Measurements from ENCODE around the gene LTBP4. TPM values are rescaled to one million over a fixed set of nuclear protein-coding genes. Genes with fewer than 3 reads are reported as not detected.

LTBP4 gene
- total and polyA plus RNA-seq, 2 donors (not counting 3 experiments of a cell fraction or from before 2014, with no cell fraction given) = 25.9 to 38.0 TPM

DNA sequence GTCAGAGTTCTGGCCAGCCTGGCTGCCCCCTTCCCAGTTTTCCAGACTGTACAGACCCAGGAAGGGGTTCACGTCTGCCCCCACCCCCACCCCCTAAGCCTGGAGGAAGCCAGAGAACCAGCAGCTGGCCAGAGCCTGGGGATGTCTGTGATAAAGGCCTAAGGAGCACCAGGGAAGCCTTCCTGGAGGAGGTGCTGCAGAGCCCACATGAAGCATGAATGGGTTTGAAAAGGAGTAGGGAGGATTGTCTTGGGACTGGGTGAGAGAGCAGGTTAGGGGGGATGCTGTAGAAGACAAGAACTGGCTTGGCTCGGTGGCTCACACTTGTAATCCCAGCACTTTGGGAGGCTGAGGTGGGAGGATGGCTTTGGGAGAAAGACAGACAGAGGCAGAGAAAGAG, 18.7 kb upstream of the LTBP4 start:
- ChIA-PET CTCF (no interaction called here), POLR2A (no interaction called here)
- H3K4me2 ChIP-seq (ENCODE audit: insufficient read depth, low read length) = no peak overlapping the region
- TF ChIP-seq JUN (IDR thresholded peaks at IDR 0.05; ENCODE audit: borderline replicate concordance, insufficient read depth, insufficient read length, low read depth) = no peak
- TF ChIP-seq, protein P1, sequence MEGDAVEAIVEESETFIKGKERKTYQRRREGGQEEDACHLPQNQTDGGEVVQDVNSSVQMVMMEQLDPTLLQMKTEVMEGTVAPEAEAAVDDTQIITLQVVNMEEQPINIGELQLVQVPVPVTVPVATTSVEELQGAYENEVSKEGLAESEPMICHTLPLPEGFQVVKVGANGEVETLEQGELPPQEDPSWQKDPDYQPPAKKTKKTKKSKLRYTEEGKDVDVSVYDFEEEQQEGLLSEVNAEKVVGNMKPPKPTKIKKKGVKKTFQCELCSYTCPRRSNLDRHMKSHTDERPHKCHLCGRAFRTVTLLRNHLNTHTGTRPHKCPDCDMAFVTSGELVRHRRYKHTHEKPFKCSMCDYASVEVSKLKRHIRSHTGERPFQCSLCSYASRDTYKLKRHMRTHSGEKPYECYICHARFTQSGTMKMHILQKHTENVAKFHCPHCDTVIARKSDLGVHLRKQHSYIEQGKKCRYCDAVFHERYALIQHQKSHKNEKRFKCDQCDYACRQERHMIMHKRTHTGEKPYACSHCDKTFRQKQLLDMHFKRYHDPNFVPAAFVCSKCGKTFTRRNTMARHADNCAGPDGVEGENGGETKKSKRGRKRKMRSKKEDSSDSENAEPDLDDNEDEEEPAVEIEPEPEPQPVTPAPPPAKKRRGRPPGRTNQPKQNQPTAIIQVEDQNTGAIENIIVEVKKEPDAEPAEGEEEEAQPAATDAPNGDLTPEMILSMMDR (IDR thresholded peaks at IDR 0.05; ENCODE audit: extremely low read depth in 1 of 2, insufficient read depth in 1 of 2, low read depth in 1 of 2, low read length in 2 of 2) = no peak
- TF ChIP-seq EZH2 (IDR thresholded peaks at IDR 0.05; ENCODE audit: borderline replicate concordance, low read depth, low read length, severe bottlenecking) = no peak
- no peak for TF ChIP-seq FOS (IDR thresholded peaks at IDR 0.05; ENCODE audit: borderline replicate concordance, insufficient read depth, low read length)
- TF ChIP-seq, protein P2, sequence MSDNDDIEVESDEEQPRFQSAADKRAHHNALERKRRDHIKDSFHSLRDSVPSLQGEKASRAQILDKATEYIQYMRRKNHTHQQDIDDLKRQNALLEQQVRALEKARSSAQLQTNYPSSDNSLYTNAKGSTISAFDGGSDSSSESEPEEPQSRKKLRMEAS (IDR thresholded peaks at IDR 0.05; ENCODE audit: insufficient read depth, insufficient read length) = no peak
- no peak for TF ChIP-seq POLR2A (IDR thresholded peaks at IDR 0.05; ENCODE audit: low read depth, low read length)
- no peak for TF ChIP-seq GATA2 (IDR thresholded peaks at IDR 0.05; ENCODE audit: insufficient read depth, insufficient read length, low read depth, low read length)
- TF ChIP-seq MYC (IDR thresholded peaks at IDR 0.05; ENCODE audit: low read depth, low read length) = no peak
- TF ChIP-seq POLR2AphosphoS5 (IDR thresholded peaks at IDR 0.05; ENCODE audit: insufficient read depth, low read depth, low read length) = no peak
- H3K4me1 ChIP-seq (ENCODE audit: control insufficient read depth, extremely low read depth, insufficient read depth, low read length) = peaks cover 14% of the 10 kb centered on the region
- no peak overlapping the region for H3K9ac ChIP-seq (replicated peaks; ENCODE audit: extremely low read depth, insufficient read depth, low read length)
- no peaks in the 10 kb centered on the region for H3K9me3 ChIP-seq (replicated peaks; ENCODE audit: control insufficient read depth, insufficient read depth, low read length)
- no peak for FAIRE-seq
- H3K79me2 ChIP-seq (ENCODE audit: control insufficient read depth, insufficient read depth, low read length) = no peaks in the 10 kb centered on the region
- H2AFZ ChIP-seq (ENCODE audit: low read depth, low read length) = no peak overlapping the region
- H3K36me3 ChIP-seq (ENCODE audit: control insufficient read depth in 2 of 2, extremely low read depth in 1 of 2, insufficient read depth in 2 of 2, low read length in 2 of 2) = peaks cover 9 to 17% of the 10 kb centered on the region in 2 experiments
- H3K27me3 ChIP-seq (ENCODE audit: control insufficient read depth in 2 of 2, insufficient read depth in 2 of 2, low read length in 2 of 2) = no peaks in the 10 kb centered on the region
- no peaks in the 10 kb centered on the region for H4K20me1 ChIP-seq (replicated peaks; ENCODE audit: control insufficient read depth, extremely low read depth, insufficient read depth, low read length)
- H3K9me1 ChIP-seq (replicated peaks; ENCODE audit: control insufficient read depth, extremely low read depth, insufficient read depth, low read length) = no peaks in the 10 kb centered on the region
- BruUV-seq (replicated peaks) = no TSS peak
- dilution Hi-C loops (cut with MboI; ENCODE audit: extremely low pct_ligation_motif_present, low sequenced_read_pairs) (no loop called here), intact Hi-C loops (cut with micrococcal nuclease) (no loop called here)
- H3K4me3 ChIP-seq (replicated peaks in 1 of 3; ENCODE audit: insufficient read depth in 1 of 3, low read depth in 1 of 3, low read length in 3 of 3) = no peak overlapping the region
- H3K27ac ChIP-seq (ENCODE audit: insufficient read depth, low read depth, low read length) = no peak overlapping the region
- no peak for DNase-seq (ENCODE audit: low read depth, low spot score)

Measured in endothelial cell of umbilical vein (primary cell).